ENCODE data around the gene PECR.

PECR gene

GRCh38 chr2:216070195-216070594 lies 11.4 kb downstream of the PECR start:
- H3K27ac ChIP-seq (ENCODE audit: extremely low read depth, low read depth, low read length), result no peak overlapping the region
- H3K4me3 ChIP-seq (ENCODE audit: low read depth, low read length), result no peak overlapping the region
- no peaks in the 10 kb centered on the region for H3K9me3 ChIP-seq (ENCODE audit: control insufficient read depth, insufficient read depth, low read depth, low read length)
- ChIA-PET CTCF (interaction anchor here (0.6 kb wide), 1 partner anchor 145 kb away, joined by 3 read pairs; no protein-coding TSS in a partner anchor), POLR2A (no interaction called here)
- no peak for TF ChIP-seq ZNF692 (tag by site-specific recombination; IDR thresholded peaks at IDR 0.05)
- TF ChIP-seq OVOL3 (tag by site-specific recombination; IDR thresholded peaks at IDR 0.05), result no peak
- no peaks in the 10 kb centered on the region for H3K4me1 ChIP-seq (ENCODE audit: control insufficient read depth, insufficient read depth, low read length)
- H3K36me3 ChIP-seq (ENCODE audit: control insufficient read depth in 2 of 2, insufficient read depth in 1 of 2, low read length in 2 of 2), result peaks cover 23 to 33% of the 10 kb centered on the region in 2 experiments

GRCh38 chr2:216069028-216069427 lies 12.6 kb downstream of the PECR start:
- no peaks in the 10 kb centered on the region for H3K9me3 ChIP-seq (ENCODE audit: control insufficient read depth, insufficient read depth, low read depth, low read length)
- no peak overlapping the region for H3K27ac ChIP-seq (ENCODE audit: extremely low read depth, low read depth, low read length)
- no peaks in the 10 kb centered on the region for H3K4me1 ChIP-seq (ENCODE audit: control insufficient read depth, insufficient read depth, low read length)
- no peak overlapping the region for H3K4me3 ChIP-seq (ENCODE audit: low read depth, low read length)
- POLR2A ChIA-PET, result no interaction called here
- TF ChIP-seq ZNF555 (tag by site-specific recombination; conservative IDR thresholded peaks at IDR 0.05), result no peak
- no peak for TF ChIP-seq ZNF707 (tag by site-specific recombination; IDR thresholded peaks at IDR 0.05)
- TF ChIP-seq ZNF530 (tag by site-specific recombination; IDR thresholded peaks at IDR 0.05; ENCODE audit: low read depth), result no peak
- TF ChIP-seq ZNF701 (tag by site-specific recombination; IDR thresholded peaks at IDR 0.05), result no peak
- TF ChIP-seq ZFP41 (tag by site-specific recombination; IDR thresholded peaks at IDR 0.05; ENCODE audit: borderline replicate concordance), result no peak
- TF ChIP-seq ZNF175 (tag by site-specific recombination; IDR thresholded peaks at IDR 0.05), result no peak
- TF ChIP-seq ZSCAN30 (tag by site-specific recombination; IDR thresholded peaks at IDR 0.05), result no peak
- no peak for TF ChIP-seq ZNF473 (tag by site-specific recombination; IDR thresholded peaks at IDR 0.05)
- CTCF ChIA-PET, result no interaction called here
- peaks cover 23 to 36% of the 10 kb centered on the region in 2 experiments for H3K36me3 ChIP-seq (ENCODE audit: control insufficient read depth in 2 of 2, insufficient read depth in 1 of 2, low read length in 2 of 2)

- peaks cover 27 to 30% of the 10 kb centered on the region in 2 experiments for H3K36me3 ChIP-seq (ENCODE audit: control insufficient read depth in 2 of 2, insufficient read depth in 1 of 2, low read length in 2 of 2)
- H3K27ac ChIP-seq (ENCODE audit: extremely low read depth, low read depth, low read length), result no peak overlapping the region
- no peak overlapping the region for H3K4me3 ChIP-seq (ENCODE audit: low read depth, low read length)
- ChIA-PET POLR2A (no interaction called here), CTCF (interaction anchor here (0.9 to 1.0 kb wide), 2 partner anchors 33 to 116 kb away, joined by 3 to 4 read pairs; no protein-coding TSS in a partner anchor)
- H3K9me3 ChIP-seq (ENCODE audit: control insufficient read depth, insufficient read depth, low read depth, low read length), result no peaks in the 10 kb centered on the region
- H3K4me1 ChIP-seq (ENCODE audit: control insufficient read depth, insufficient read depth, low read length), result no peaks in the 10 kb centered on the region
- TF ChIP-seq ZNF600 (tag by site-specific recombination; IDR thresholded peaks at IDR 0.05) (no peak), ZIC2 (tag by site-specific recombination; IDR thresholded peaks at IDR 0.05) (peak; percentile 58), GFI1B (tag by site-specific recombination; IDR thresholded peaks at IDR 0.05) (no peak)
These were observed 15.4 kb downstream of the PECR start for GRCh38 chr2:216066230-216066629.

- H3K4me3 ChIP-seq (ENCODE audit: low read depth, low read length), result no peak overlapping the region
- TF ChIP-seq ZNF510 (tag by site-specific recombination; IDR thresholded peaks at IDR 0.05; ENCODE audit: insufficient replicate concordance) (no peak), GLIS2 (tag by site-specific recombination; IDR thresholded peaks at IDR 0.05) (no peak), ZNF623 (tag by site-specific recombination; IDR thresholded peaks at IDR 0.05) (no peak), PBX3 (CRISPR knock-in tag; IDR thresholded peaks at IDR 0.05) (no peak), ZNF23 (tag by site-specific recombination; IDR thresholded peaks at IDR 0.05; ENCODE audit: borderline replicate concordance) (no peak), ZNF114 (tag by site-specific recombination; IDR thresholded peaks at IDR 0.05) (no peak), ZFP3 (tag by site-specific recombination; IDR thresholded peaks at IDR 0.05; ENCODE audit: low read depth) (no peak), ZSCAN18 (tag by site-specific recombination; IDR thresholded peaks at IDR 0.05) (no peak), ZNF626 (tag by site-specific recombination; IDR thresholded peaks at IDR 0.05) (no peak)
- no peaks in the 10 kb centered on the region for H3K9me3 ChIP-seq (ENCODE audit: control insufficient read depth, insufficient read depth, low read depth, low read length)
- H3K4me1 ChIP-seq (ENCODE audit: control insufficient read depth, insufficient read depth, low read length), result no peaks in the 10 kb centered on the region
- ChIA-PET CTCF (interaction anchor here (0.6 kb wide), 1 partner anchor 56 kb away, joined by 3 read pairs; no protein-coding TSS in a partner anchor), POLR2A (no interaction called here)
- H3K36me3 ChIP-seq (ENCODE audit: control insufficient read depth in 2 of 2, insufficient read depth in 1 of 2, low read length in 2 of 2), result peaks cover 37 to 38% of the 10 kb centered on the region in 2 experiments
- H3K27ac ChIP-seq (ENCODE audit: extremely low read depth, low read depth, low read length), result no peak overlapping the region
These were observed 16.9 kb downstream of the PECR start for GRCh38 chr2:216064665-216065064.
